GM18951 (cell line): ENCODE results near the gene MSH5.
"Not testable (repeated sequence)": the region's sequence is repeated elsewhere in the genome, so short reads cannot be mapped to it uniquely, and the experiment has no call there.

Experiments
- POLR2A ChIP-seq: IDR thresholded peaks from 4 replicates; pipeline ENCODE4 v1.6.1; 2011; ENCODE audit warnings: mild to moderate bottlenecking; ENCODE audit not compliant: insufficient read length, insufficient read depth; ENCODE audit errors: extremely low read depth
- in situ Hi-C: fragments of 300-500 bp; cut with MboI; formaldehyde crosslinking; loops from one replicate; pipeline ENCODE4 v1.12.0; 2022; ENCODE audit warnings: low sequenced_read_pairs, mixed read lengths, inconsistent platforms; ENCODE audit not compliant: unreplicated experiment

The MSH5 gene

DNA sequence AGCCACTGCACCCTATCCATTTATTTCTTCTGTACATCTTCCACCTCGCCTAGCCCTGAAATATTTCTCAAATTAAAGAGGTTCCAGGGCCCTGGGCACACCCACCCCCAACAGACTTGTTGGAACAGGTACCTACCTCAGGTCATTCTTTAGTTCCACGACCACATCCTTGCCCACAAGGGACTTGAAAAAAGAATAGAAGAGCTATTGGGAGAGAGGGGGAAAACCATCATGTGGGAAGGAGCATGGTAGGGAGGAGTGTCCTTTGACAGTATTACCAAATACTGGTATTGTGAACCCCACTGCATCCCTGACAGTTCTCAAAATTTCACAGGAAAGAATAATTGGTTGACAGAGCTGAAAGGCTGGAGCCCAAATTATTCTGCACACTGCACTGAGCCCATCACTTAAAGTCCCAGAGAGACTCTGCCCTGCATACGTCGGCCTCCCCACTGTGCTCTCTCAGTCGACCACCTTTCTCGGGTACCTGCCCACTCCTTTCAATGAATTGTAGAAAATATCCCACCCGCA lies 66.2 kb downstream of the MSH5 start:
- TF ChIP-seq POLR2A = no peak
- in situ Hi-C loops = no loop called here

DNA sequence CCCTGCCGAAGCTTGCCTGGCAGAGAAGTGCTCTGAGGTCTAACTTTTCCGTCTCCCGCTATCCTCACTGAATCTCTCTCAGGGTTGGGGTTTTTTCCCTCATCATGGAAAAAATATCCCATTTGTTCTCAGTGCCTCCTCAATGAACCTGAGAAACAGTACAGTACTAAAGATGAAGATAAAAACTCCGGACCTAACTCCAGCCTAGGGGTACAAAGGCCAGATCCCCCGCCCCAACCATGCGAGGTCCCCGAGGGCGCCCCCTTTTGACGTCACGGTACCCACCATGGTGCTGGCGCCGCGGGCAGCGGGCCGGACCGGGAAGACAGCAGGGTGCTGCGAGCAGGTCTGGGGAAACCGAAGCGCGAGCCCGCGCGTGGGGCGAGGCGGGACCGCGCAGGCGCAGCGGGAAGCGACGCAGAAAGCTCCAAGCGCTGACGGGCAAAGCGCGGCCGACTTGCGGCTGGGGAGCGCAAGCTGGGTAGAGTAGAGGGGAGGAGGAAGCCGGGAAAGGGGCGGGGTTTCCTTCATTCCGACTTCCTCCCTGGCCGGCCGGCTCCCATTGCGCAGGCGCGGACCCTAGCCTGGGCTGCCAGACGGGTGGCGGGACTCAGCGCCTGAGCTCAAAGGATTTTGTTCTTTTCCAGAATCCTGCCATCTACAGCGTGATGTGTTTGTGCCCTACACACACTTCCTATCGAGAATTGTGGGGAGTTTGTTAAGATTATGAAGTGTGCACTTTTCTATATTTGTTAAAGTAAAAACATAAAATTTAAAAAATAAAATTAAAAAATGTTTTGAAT lies 66.9 kb downstream of the MSH5 start, which contains the start of gene LSM2:
TSS of gene LSM2 (minus strand) at position 497 of the 803 bp plus-strand sequence. CDS start at position 288, 209 bp downstream.
- TF ChIP-seq POLR2A = peak; percentile 95
- in situ Hi-C loops = no loop called here

GRCh38 chr6:31808599-31808998 lies 68.8 kb downstream of the MSH5 start:
- in situ Hi-C loops = not testable (repeated sequence)

DNA sequence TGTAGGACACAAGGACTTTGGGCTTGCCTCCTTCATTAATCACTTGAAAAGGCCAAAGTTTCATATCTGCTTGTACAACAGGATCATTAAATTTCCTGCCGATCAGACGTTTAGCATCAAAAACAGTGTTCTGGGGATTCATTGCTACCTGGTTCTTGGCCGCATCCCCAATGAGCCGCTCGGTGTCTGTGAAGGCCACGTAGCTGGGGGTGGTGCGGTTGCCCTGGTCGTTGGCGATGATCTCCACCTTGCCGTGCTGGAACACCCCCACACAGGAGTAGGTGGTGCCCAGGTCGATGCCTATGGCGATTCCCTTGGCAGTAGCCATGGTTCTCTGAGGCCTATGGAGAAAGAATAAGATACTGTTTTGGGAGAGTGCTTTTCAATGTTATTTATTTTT lies 71.8 kb downstream of the MSH5 start:
- in situ Hi-C loops = no loop called here
- no peak for TF ChIP-seq POLR2A
